Vagina (tissue), 2 donors: ENCODE data around the gene SKA2. TPM values are rescaled to one million over a fixed set of nuclear protein-coding genes. Genes with fewer than 3 reads are reported as not detected.

ENCODE experiments used
- DNase-seq, 2 donors: peaks; one replicate each; pipeline ENCODE4 v3.0.0-alpha.2; 2017; ENCODE audit errors: extremely low spot score in 2 of 2
- H3K27ac ChIP-seq: fragments of 200-600 bp; sonication (generic); one replicate; pipeline ENCODE4 v1.5.1; 2019
- H3K27me3 ChIP-seq: fragments of 200-600 bp; sonication (generic); one replicate; pipeline ENCODE4 v1.5.1; 2019
- H3K36me3 ChIP-seq, 2 donors: fragments of 200-600 bp; sonication (generic); one replicate each; pipeline ENCODE4 v1.5.1; 2017 to 2019
- H3K4me1 ChIP-seq: fragments of 200-600 bp; sonication (generic); one replicate; pipeline ENCODE4 v1.5.1; 2019
- H3K4me3 ChIP-seq, 2 donors: fragments of 200-600 bp; sonication (generic); 1 replicate in 1 of 2; 2 replicates in 1 of 2; pipeline ENCODE4 v1.5.1; 2016 to 2019
- H3K9me3 ChIP-seq: fragments of 200-600 bp; sonication (generic); one replicate; pipeline ENCODE4 v1.5.1; 2019
- POLR2A ChIP-seq, 2 donors: fragments of 450-650 bp; IDR thresholded peaks; one replicate each; pipeline ENCODE4 v1.6.1; 2017; ENCODE audit warnings: antibody characterized with exemption in 2 of 2, mild to moderate bottlenecking in 2 of 2, moderate library complexity in 2 of 2
- POLR2AphosphoS5 ChIP-seq, 2 donors: sonication (generic); formaldehyde crosslinking; IDR thresholded peaks; one replicate each; pipeline ENCODE4 v1.9.0; 2017; ENCODE audit warnings: antibody characterized with exemption in 2 of 2, mild to moderate bottlenecking in 2 of 2, low read depth in 1 of 2; ENCODE audit not compliant: insufficient read depth in 1 of 2
- intact Hi-C: fragments of 100-400 bp; cut with DNase I; formaldehyde crosslinking; loops from one replicate; pipeline ENCODE4 v1.15.1; 2023
- total RNA-seq: library from RNA; depleted of rRNA; stranded (reverse); fragments of >200 nt; gene quantifications from one replicate; pipeline ENCODE4 v1.2.3, GENCODE V29; 2016
- TF ChIP-seq, protein P1 (sequence below), 3 experiments: fragments of 450-650 bp in 2 of 3; fragments of 200-600 bp in 1 of 3; sonication (generic) in 1 of 3; IDR thresholded peaks; one replicate each; pipeline ENCODE4 v1.5.1; 2017 to 2019; ENCODE audit warnings: antibody characterized with exemption in 3 of 3, mild to moderate bottlenecking in 2 of 3, moderate library complexity in 2 of 3

SKA2 gene
- total RNA-seq, 1 donor from 2014 or later = 143 TPM

DNA sequence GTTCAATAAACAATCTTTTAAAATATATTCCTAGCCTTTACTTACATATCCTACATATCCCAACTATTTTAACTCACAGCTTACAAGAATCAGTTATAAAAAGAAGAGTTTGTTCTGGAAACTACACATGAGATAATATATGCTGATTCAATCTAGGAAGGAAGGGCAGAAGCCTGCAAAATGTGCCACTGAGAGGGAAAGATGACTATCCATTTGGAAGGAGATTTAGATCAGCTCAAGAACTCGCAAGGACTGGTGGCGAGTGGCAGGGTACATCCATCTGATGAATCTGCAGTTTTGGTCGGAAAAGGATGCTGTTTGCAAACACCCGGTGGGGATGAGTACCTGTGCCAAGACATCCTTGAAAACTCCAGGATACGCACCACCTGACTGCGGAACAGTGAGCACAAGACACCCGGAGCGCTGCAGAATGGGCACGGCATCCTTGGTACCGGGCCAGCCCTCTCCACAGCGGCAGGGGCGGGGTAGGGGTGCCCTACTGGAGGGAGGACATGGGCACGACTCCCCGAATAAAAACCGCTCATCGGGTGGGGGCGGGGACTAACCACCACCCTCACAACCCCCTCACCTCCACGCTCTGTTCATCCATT lies 49.0 kb downstream of the SKA2 start:
- intact Hi-C loops = no loop called here
- Histone ChIP-seq H3K9me3 (no peaks in the 10 kb centered on the region), H3K27ac (peak overlapping the region; percentile 85), H3K4me3 (peak overlapping the region; percentile 74 to 76), H3K4me1 (peaks cover 41% of the 10 kb centered on the region), H3K27me3 (no peaks in the 10 kb centered on the region), H3K36me3 (no peaks in the 10 kb centered on the region)
- DNase-seq = peak in 1 of 2 donors; percentile 90
- TF ChIP-seq POLR2A (IDR thresholded peaks at IDR 0.05) = no peak
- TF ChIP-seq, protein P1, sequence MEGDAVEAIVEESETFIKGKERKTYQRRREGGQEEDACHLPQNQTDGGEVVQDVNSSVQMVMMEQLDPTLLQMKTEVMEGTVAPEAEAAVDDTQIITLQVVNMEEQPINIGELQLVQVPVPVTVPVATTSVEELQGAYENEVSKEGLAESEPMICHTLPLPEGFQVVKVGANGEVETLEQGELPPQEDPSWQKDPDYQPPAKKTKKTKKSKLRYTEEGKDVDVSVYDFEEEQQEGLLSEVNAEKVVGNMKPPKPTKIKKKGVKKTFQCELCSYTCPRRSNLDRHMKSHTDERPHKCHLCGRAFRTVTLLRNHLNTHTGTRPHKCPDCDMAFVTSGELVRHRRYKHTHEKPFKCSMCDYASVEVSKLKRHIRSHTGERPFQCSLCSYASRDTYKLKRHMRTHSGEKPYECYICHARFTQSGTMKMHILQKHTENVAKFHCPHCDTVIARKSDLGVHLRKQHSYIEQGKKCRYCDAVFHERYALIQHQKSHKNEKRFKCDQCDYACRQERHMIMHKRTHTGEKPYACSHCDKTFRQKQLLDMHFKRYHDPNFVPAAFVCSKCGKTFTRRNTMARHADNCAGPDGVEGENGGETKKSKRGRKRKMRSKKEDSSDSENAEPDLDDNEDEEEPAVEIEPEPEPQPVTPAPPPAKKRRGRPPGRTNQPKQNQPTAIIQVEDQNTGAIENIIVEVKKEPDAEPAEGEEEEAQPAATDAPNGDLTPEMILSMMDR (IDR thresholded peaks at IDR 0.05) = no peak
- TF ChIP-seq POLR2AphosphoS5 (IDR thresholded peaks at IDR 0.05; ENCODE audit: insufficient read depth in 1 of 2, low read depth in 1 of 2) = no peak

DNA sequence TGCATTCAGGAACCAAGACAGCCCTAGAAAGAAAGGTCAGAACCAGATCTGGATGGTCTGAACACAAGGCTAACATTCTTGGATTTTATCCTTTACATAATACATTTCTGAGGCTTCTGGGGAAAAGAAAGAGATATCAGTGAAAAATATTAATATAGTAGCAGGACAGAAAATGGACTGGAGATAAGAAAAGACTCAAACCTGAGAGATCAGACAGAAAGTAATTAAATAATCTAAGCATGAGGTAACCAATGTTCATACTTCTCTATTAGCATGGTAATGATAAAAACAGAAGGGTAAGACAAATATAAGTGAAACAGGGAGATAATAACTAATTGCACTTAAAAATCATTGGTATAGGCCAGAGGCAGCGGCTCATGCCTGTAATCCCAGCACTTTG lies 53.8 kb downstream of the SKA2 start:
- Histone ChIP-seq H3K27me3 (no peaks in the 10 kb centered on the region), H3K27ac (no peak overlapping the region), H3K36me3 (peaks cover 0 to 4% of the 10 kb centered on the region in 2 donors), H3K4me3 (no peak overlapping the region), H3K9me3 (no peaks in the 10 kb centered on the region), H3K4me1 (peaks cover 20% of the 10 kb centered on the region)
- TF ChIP-seq POLR2AphosphoS5 (IDR thresholded peaks at IDR 0.05; ENCODE audit: insufficient read depth in 1 of 2, low read depth in 1 of 2) = no peak
- TF ChIP-seq, protein P1 (IDR thresholded peaks at IDR 0.05) = no peak
- no peak for TF ChIP-seq POLR2A (IDR thresholded peaks at IDR 0.05)
- no peak for DNase-seq
- intact Hi-C loops = no loop called here

DNA sequence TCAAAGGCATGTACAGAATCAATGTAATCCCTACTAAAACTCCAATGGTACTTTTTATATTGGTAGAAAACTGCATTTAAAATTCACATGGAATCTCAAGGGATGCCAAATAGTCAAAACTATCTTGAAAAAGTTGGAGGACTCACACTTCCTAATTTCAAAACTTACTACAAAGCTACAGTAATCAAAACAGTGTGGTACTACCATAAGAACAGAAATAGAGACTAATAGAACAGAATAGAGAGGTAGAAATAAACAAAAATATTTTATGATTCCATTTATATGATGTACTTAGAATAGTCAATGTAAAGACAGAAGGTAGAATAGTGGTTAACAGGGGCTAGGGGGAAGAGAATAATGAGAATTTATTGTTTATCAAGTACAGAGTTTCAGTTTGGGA lies 57.1 kb downstream of the SKA2 start:
- H3K36me3 ChIP-seq = peaks cover 0 to 4% of the 10 kb centered on the region in 2 donors
- intact Hi-C loops = no loop called here
- H3K9me3 ChIP-seq = no peaks in the 10 kb centered on the region
- no peak overlapping the region for H3K4me3 ChIP-seq
- no peaks in the 10 kb centered on the region for H3K27me3 ChIP-seq
- TF ChIP-seq POLR2A (IDR thresholded peaks at IDR 0.05) (no peak), POLR2AphosphoS5 (IDR thresholded peaks at IDR 0.05; ENCODE audit: insufficient read depth in 1 of 2, low read depth in 1 of 2) (no peak)
- TF ChIP-seq, protein P1 (IDR thresholded peaks at IDR 0.05) = no peak
- no peak for DNase-seq
- peaks cover 16% of the 10 kb centered on the region for H3K4me1 ChIP-seq
- H3K27ac ChIP-seq = no peak overlapping the region

DNA sequence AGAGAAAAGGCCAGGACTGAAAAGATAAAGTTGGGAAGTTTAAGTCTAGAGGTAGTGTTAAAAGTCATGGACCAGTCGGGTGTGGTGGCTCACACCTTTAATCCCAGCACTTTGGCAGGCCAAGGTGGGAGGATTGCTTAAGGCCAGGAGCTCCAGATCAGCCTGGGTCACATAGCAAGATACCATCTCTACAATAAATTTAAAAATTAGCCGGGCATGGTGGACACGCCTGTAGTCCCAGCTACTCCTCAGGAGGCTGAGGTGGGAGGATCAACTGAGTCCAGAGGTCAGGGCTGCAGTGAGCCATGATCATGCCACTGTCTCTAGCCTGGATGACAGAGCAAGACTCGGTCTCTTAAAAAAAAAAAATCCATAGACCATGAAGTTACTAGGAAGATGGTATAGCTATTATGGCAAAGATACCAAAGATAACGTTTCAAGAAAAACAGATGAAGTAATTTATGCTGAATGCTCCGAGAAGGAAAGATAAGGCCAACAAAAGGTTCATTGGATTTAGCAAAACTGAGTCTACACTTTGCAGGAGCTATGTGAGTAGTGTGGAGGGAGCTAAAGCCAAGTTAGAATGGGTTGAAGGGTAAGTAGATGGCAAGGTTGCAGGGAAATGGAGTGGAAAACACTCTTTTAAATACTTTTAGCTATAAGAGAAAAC lies 60.0 kb downstream of the SKA2 start:
- no peaks in the 10 kb centered on the region for H3K9me3 ChIP-seq
- H3K4me3 ChIP-seq = no peak overlapping the region
- TF ChIP-seq, protein P1 (IDR thresholded peaks at IDR 0.05) = no peak
- no peak for TF ChIP-seq POLR2AphosphoS5 (IDR thresholded peaks at IDR 0.05; ENCODE audit: insufficient read depth in 1 of 2, low read depth in 1 of 2)
- TF ChIP-seq POLR2A (IDR thresholded peaks at IDR 0.05) = no peak
- no peaks in the 10 kb centered on the region for H3K27me3 ChIP-seq
- peaks cover 0 to 5% of the 10 kb centered on the region in 2 donors for H3K36me3 ChIP-seq
- no peak overlapping the region for H3K27ac ChIP-seq
- H3K4me1 ChIP-seq = peaks cover 19% of the 10 kb centered on the region
- intact Hi-C loops = no loop called here
- DNase-seq = no peak

DNA sequence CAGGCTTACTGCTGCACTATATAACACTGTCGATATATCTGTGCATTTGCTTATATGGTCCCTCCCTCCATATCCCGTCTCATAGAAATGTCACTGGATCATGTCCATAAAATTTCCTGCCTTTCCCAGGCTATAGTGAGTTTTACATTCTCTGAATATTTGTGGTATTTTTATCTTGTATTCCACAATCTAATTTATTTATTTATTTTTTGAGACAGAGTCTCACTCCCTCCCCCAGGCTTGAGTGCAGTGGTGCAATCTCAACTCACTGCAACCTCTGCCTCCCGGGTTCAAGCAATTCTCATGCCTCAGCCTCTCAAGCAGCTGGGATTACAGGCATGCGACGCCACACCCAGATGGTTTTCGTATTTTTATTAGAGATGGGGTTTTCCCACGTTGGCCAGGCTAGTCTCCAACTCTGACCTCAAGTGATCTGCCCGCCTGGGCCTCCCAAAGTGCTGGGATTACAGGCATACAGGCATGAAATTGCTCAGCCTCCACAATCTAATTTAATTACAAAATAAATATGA lies 61.2 kb downstream of the SKA2 start:
- Histone ChIP-seq H3K4me3 (peak overlapping the region in 1 of 2 donors; percentile 1), H3K36me3 (peaks cover 0 to 17% of the 10 kb centered on the region in 2 donors), H3K27me3 (no peaks in the 10 kb centered on the region), H3K4me1 (peaks cover 19% of the 10 kb centered on the region), H3K27ac (peak overlapping the region; percentile 53), H3K9me3 (no peaks in the 10 kb centered on the region)
- TF ChIP-seq POLR2AphosphoS5 (IDR thresholded peaks at IDR 0.05; ENCODE audit: insufficient read depth in 1 of 2, low read depth in 1 of 2) = peak in 1 of 2 donors; percentile 40
- TF ChIP-seq, protein P1 (IDR thresholded peaks at IDR 0.05) = no peak
- intact Hi-C loops = no loop called here
- DNase-seq = no peak
